ENCODE results near the gene CDC5L.

DNA sequence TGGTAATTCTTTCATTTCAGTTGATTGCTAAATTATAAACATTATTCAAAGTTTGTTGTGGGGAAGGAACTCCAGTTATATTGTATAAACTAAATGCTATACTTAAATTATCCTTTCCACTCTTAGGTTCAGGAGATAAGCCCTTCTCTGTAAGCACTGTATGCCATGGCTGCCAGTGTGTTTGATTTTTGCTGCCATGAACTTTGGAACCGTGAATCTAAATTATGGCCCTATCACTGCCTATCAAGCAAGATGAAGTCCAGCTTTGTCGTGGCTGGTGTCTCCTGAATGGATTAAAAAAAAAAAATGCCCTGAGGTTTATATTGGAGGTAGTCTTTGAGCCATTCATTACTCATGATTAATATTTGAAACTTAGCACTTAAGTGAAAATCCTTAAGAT, 44.7 kb downstream of the CDC5L start:
- TF ChIP-seq CTCF (IDR thresholded peaks at IDR 0.05) (no peak), POLR2A (IDR thresholded peaks at IDR 0.05) (no peak)
